BLaER1 (cell line): Measurements from ENCODE around the gene CASP12.
A peak's percentile ranks its signal among the peaks of the same experiment; 100 is the strongest.

Experiments used
- H3K27ac ChIP-seq: shearing (Covaris generic); formaldehyde crosslinking; 2 replicates; pipeline ENCODE4 v1.8.1; 2022
- H3K27me3 ChIP-seq: shearing (Covaris generic); formaldehyde crosslinking; 2 replicates; pipeline ENCODE4 v1.8.1; 2022
- H3K36me3 ChIP-seq: shearing (Covaris generic); formaldehyde crosslinking; 2 replicates; pipeline ENCODE4 v1.8.1; 2022
- H3K4me1 ChIP-seq: shearing (Covaris generic); formaldehyde crosslinking; 2 replicates; pipeline ENCODE4 v1.8.1; 2022
- H3K4me2 ChIP-seq: shearing (Covaris generic); formaldehyde crosslinking; 2 replicates; pipeline ENCODE4 v1.8.1; 2022
- H3K4me3 ChIP-seq: shearing (Covaris generic); formaldehyde crosslinking; 2 replicates; pipeline ENCODE4 v1.8.1; 2022
- H3K9ac ChIP-seq: shearing (Covaris generic); formaldehyde crosslinking; 2 replicates; pipeline ENCODE4 v1.8.1; 2022
- H3K9me3 ChIP-seq: shearing (Covaris generic); formaldehyde crosslinking; 2 replicates; pipeline ENCODE4 v1.8.1; 2022
- H4K20me1 ChIP-seq: shearing (Covaris generic); formaldehyde crosslinking; 2 replicates; pipeline ENCODE4 v1.8.1; 2022
- Cebpa-rat ChIP-seq: shearing (Covaris generic); IDR thresholded peaks from 2 replicates; pipeline ENCODE4 v1.8.1; 2022

Gene CASP12

GRCh38 chr11:104918113-104918824 lies 20.0 kb upstream of the CASP12 start:
- peak overlapping the region; percentile 43; the same call in 1 of the 2 replicates for H3K4me3 ChIP-seq
- no peaks in the 10 kb centered on the region for H4K20me1 ChIP-seq
- H3K27ac ChIP-seq, result no peak overlapping the region
- H3K9me3 ChIP-seq, result no peaks in the 10 kb centered on the region
- TF ChIP-seq Cebpa-rat, result no peak
- peak overlapping the region; percentile 32; the same call in 1 of the 2 replicates for H3K9ac ChIP-seq
- H3K27me3 ChIP-seq, result no peaks in the 10 kb centered on the region
- H3K36me3 ChIP-seq, result no peaks in the 10 kb centered on the region
- H3K4me1 ChIP-seq, result 0 out of 2 replicates have a peak, but pooled peaks cover 4% of the 10 kb centered on the region
- H3K4me2 ChIP-seq, result peak overlapping the region; percentile 64

DNA sequence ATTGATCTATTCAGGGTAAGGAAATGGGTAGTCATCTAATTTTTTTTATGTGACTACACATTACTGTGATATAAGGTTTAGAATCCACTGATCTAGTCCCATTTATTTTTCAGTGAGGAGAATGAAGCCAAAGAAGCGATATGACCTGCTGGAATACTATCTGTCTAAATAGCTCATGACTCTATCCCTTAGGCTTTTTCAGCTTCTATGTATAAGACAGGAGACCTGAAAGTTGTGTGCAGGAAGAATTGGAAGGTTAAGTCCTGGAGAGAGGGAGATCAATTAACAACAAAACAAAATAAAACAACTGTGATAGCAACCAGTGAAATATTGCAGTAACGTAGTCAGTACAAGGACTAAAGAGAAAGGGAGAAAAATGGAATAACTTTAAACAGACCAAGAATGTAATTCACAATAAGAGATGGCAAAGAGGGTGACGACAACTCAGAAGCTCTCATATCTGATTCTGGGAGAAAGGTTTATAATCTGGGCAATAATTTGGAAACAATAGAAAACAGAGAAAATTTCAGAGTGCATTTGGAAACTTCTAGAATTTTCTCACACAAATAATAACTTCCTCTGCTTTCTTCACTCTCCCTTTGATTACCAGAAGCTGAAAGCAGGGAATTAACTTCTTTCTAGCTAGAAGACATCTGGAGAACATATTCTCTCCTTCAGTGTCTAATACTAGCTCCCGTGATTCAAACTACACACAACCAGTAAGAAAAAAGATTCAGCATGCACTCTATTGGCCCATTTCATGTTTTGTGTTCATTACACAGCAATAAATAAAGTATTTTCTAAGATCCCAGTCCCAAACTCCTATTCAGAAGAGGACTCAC lies 19.2 kb upstream of the CASP12 start:
- no peaks in the 10 kb centered on the region for H3K36me3 ChIP-seq
- peak overlapping the region; percentile 64 for H3K4me2 ChIP-seq
- H3K27ac ChIP-seq, result no peak overlapping the region
- TF ChIP-seq Cebpa-rat, result no peak
- no peaks in the 10 kb centered on the region for H3K9me3 ChIP-seq
- H3K27me3 ChIP-seq, result no peaks in the 10 kb centered on the region
- no peaks in the 10 kb centered on the region for H4K20me1 ChIP-seq
- 0 out of 2 replicates have a peak, but pooled peaks cover 4% of the 10 kb centered on the region for H3K4me1 ChIP-seq
- H3K9ac ChIP-seq, result peak overlapping the region; percentile 32; the same call in 1 of the 2 replicates
- peak overlapping the region; percentile 43; the same call in 1 of the 2 replicates for H3K4me3 ChIP-seq

DNA sequence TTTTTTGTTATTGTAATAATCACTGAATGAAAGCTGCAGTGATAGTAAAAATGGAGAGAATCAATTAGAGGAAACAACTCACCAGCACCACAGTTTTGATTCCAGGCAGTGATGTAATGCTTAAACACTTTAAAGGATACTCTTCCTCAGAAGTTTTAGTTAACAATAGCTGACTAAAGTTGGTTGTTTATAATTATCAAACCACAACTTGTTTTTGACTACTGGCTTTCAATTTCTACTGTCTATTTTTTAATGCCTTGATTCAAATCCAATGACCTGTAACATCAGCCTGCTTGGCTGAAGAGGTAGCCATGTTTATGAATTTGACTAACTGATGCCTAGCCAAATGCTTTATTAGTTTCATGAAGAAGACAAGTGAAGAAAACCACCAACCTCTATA lies 18.2 kb upstream of the CASP12 start:
- no peak overlapping the region for H3K4me2 ChIP-seq
- H3K4me1 ChIP-seq, result 0 out of 2 replicates have a peak, but pooled peaks cover 4% of the 10 kb centered on the region
- H3K9me3 ChIP-seq, result no peaks in the 10 kb centered on the region
- no peaks in the 10 kb centered on the region for H3K27me3 ChIP-seq
- H3K36me3 ChIP-seq, result no peaks in the 10 kb centered on the region
- H3K9ac ChIP-seq, result no peak overlapping the region
- H3K4me3 ChIP-seq, result no peak overlapping the region
- TF ChIP-seq Cebpa-rat, result no peak
- no peak overlapping the region for H3K27ac ChIP-seq
- H4K20me1 ChIP-seq, result no peaks in the 10 kb centered on the region

DNA sequence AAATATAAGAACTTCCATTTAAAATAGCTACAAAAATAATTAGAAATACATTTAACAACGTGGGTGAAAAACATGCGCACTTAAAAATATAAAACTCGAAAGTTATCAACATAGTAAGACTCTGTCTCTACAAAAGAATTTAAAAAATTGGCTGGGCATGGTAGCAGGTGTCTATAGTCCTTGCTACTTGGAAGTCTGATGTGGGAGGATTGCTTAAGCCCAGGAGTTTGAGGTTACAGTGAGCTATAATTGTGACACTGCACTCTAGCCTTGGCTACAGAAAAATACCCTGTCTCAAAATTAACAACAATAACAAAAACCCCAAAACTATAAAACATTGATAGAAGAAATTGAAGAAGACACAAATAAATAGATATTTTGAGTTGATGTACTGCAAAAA lies 13.8 kb upstream of the CASP12 start:
- TF ChIP-seq Cebpa-rat, result no peak
- Histone ChIP-seq H3K4me1 (no peaks in the 10 kb centered on the region), H3K36me3 (no peaks in the 10 kb centered on the region)

DNA sequence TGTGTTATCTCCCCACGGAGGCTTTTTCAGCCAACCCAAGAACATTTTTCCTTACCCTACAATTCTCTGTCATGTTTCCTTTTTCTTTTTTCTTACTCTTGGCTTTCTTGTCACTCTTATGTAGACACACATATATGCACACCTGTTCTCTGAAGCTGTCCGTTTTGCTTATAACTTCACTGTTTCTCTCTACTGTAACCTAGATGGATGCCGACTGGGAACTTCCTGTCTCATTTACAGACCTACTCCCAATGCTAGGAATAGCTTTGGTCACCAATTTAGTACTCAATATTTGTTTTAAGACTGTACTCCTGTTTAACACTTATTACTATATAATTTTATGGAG lies 9.9 kb upstream of the CASP12 start:
- no peaks in the 10 kb centered on the region for H3K27me3 ChIP-seq
- no peak overlapping the region for H3K4me3 ChIP-seq
- H3K36me3 ChIP-seq, result no peaks in the 10 kb centered on the region
- no peaks in the 10 kb centered on the region for H3K9me3 ChIP-seq
- no peak overlapping the region for H3K9ac ChIP-seq
- no peaks in the 10 kb centered on the region for H3K4me1 ChIP-seq
- H3K27ac ChIP-seq, result no peak overlapping the region
- no peak for TF ChIP-seq Cebpa-rat
- H4K20me1 ChIP-seq, result no peaks in the 10 kb centered on the region
- H3K4me2 ChIP-seq, result no peak overlapping the region

More for the DNA sequence above, 13.8 kb upstream of the CASP12 start:
- H3K27me3 ChIP-seq, result no peaks in the 10 kb centered on the region
- no peak overlapping the region for H3K27ac ChIP-seq
- H4K20me1 ChIP-seq, result no peaks in the 10 kb centered on the region
- H3K4me2 ChIP-seq, result no peak overlapping the region
- H3K4me3 ChIP-seq, result no peak overlapping the region
- H3K9me3 ChIP-seq, result no peaks in the 10 kb centered on the region
- no peak overlapping the region for H3K9ac ChIP-seq

DNA sequence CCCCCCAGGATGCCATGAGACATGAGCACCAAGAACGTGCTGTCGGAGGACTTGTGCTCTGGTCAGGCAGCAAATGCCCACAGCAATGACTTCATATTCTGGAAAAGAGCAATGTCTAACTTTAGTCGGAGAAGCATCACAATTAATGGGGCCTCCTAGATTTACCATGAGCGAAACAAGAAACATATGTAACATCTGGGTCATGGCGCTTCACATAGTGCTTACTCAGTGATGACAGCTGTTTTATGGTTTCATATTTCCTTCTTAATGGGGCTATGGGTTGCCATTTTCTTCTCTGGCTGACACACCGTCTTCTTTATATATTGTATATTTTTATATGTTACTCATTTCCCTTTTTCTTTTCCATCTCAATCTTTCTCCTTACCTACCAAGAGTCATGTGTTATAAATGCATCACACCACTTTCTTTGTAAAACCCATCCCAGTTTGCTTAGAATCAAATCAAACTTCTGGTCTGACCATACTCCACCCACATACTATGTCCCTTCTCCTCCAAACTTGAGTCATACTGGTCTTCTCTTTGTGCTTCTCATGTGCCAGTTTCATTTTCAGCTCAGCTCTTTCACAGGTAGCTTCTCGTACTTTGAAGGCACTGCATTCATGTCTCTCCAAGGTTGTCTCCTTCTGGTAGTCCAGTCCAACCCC lies 9.4 kb upstream of the CASP12 start:
- Histone ChIP-seq H3K4me3 (no peak overlapping the region), H3K9me3 (no peaks in the 10 kb centered on the region), H3K9ac (no peak overlapping the region), H4K20me1 (no peaks in the 10 kb centered on the region), H3K27ac (no peak overlapping the region), H3K36me3 (no peaks in the 10 kb centered on the region), H3K27me3 (no peaks in the 10 kb centered on the region), H3K4me1 (no peaks in the 10 kb centered on the region), H3K4me2 (no peak overlapping the region)
- TF ChIP-seq Cebpa-rat, result no peak

DNA sequence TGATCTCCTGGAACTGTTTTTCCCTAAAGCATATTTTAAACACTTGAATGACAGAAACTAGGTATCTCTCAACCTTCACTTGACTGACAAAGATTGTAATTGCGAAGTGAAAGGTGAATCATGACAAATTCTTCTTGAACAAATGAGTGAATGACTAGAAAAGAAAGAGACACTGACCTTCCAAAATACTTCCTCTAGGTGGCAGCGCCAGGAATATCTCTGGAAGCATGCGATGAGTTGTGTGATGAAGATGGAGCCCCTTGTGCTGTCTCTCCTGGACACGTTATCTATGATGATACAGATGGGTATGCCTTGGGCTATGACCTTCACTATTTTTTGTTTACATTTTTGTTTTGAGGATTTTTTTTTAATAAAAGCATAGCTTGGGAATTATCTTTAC lies 7.0 kb upstream of the CASP12 start:
- TF ChIP-seq Cebpa-rat, result no peak
- H3K27me3 ChIP-seq, result no peaks in the 10 kb centered on the region
- H3K4me1 ChIP-seq, result no peaks in the 10 kb centered on the region
- H3K27ac ChIP-seq, result no peak overlapping the region
- no peaks in the 10 kb centered on the region for H3K36me3 ChIP-seq
- H3K9me3 ChIP-seq, result no peaks in the 10 kb centered on the region
- H3K4me2 ChIP-seq, result no peak overlapping the region
- H3K4me3 ChIP-seq, result no peak overlapping the region
- H4K20me1 ChIP-seq, result no peaks in the 10 kb centered on the region
- H3K9ac ChIP-seq, result no peak overlapping the region

GRCh38 chr11:104899226-104899625 lies 966 bp upstream of the CASP12 start:
- Histone ChIP-seq H3K4me3 (no peak overlapping the region), H4K20me1 (no peaks in the 10 kb centered on the region), H3K4me1 (no peaks in the 10 kb centered on the region), H3K9me3 (no peaks in the 10 kb centered on the region), H3K36me3 (no peaks in the 10 kb centered on the region), H3K9ac (no peak overlapping the region), H3K4me2 (no peak overlapping the region), H3K27ac (no peak overlapping the region), H3K27me3 (no peaks in the 10 kb centered on the region)
- no peak for TF ChIP-seq Cebpa-rat

GRCh38 chr11:104898685-104899013 lies 389 bp upstream of the CASP12 start:
- Histone ChIP-seq H3K27ac (no peak overlapping the region), H3K4me2 (no peak overlapping the region), H4K20me1 (no peaks in the 10 kb centered on the region), H3K36me3 (no peaks in the 10 kb centered on the region), H3K9ac (no peak overlapping the region), H3K4me3 (no peak overlapping the region), H3K4me1 (no peaks in the 10 kb centered on the region), H3K27me3 (no peaks in the 10 kb centered on the region), H3K9me3 (no peaks in the 10 kb centered on the region)
- TF ChIP-seq Cebpa-rat, result no peak

DNA sequence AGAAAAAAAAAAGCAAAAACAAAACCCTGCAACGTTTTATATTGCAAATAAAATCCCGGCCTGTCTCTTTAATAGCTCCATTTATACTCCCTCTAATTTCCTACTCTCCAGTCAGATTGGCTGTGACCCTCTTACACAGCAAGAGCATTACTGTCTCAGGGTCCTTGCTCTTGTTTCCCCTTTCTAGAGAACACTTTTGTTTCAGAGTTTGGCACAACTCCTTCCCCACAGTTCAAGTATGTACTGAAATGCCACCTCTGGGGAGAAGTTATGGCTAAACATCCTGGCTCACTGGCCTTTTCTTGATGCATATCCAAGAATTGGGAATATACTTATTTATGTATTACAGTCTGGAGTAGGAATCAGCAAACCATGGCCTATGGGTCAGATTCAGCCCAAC lies 2.6 kb downstream of the CASP12 start:
- H3K9ac ChIP-seq, result no peak overlapping the region
- H3K4me1 ChIP-seq, result no peaks in the 10 kb centered on the region
- no peak for TF ChIP-seq Cebpa-rat
- H3K27me3 ChIP-seq, result no peaks in the 10 kb centered on the region
- H4K20me1 ChIP-seq, result no peaks in the 10 kb centered on the region
- no peak overlapping the region for H3K27ac ChIP-seq
- H3K4me2 ChIP-seq, result no peak overlapping the region
- no peak overlapping the region for H3K4me3 ChIP-seq
- no peaks in the 10 kb centered on the region for H3K9me3 ChIP-seq
- no peaks in the 10 kb centered on the region for H3K36me3 ChIP-seq
